Epithelial cell of esophagus (primary cell): ENCODE measurements around the gene APOBEC3B.
"Not testable (repeated sequence)": the region's sequence is repeated elsewhere in the genome, so short reads cannot be mapped to it uniquely, and the experiment has no call there.

Experiments used
- DNase-seq: peaks from one replicate; pipeline ENCODE4 v3.0.0; 2010; ENCODE audit warnings: low read depth
- H3K4me3 ChIP-seq: 2 replicates; pipeline ENCODE4 v1.5.1; 2011; ENCODE audit warnings: mild to moderate bottlenecking, low read length, control low read depth
- CTCF ChIP-seq: IDR thresholded peaks from 2 replicates; pipeline ENCODE4 v1.5.1; 2011; ENCODE audit warnings: low read depth, mild to moderate bottlenecking, low read length, control low read depth, inconsistent platforms; ENCODE audit not compliant: insufficient read depth; ENCODE audit errors: missing control alignments

Gene APOBEC3B

DNA sequence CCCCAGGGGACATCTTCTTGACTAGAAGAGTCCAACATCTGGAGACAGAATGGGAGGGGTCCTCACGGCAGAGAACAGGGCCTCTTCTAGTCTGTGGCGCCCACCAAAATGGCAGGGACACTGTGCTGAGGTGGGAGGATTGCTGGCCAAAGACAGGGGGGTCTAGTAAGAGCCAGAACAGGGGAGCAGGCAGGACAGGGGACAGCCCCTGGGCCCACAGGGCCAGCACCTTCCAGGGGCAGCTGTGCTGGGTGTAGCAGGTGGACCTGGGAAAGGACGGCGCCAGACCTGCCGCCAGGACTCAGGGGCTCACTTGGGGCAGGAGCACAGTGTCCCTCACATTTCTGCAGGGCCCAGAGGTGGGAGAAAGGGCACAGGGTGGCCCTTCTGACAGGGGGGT lies 25.6 kb upstream of the APOBEC3B start:
- TF ChIP-seq CTCF: no peak
- no peak for DNase-seq

DNA sequence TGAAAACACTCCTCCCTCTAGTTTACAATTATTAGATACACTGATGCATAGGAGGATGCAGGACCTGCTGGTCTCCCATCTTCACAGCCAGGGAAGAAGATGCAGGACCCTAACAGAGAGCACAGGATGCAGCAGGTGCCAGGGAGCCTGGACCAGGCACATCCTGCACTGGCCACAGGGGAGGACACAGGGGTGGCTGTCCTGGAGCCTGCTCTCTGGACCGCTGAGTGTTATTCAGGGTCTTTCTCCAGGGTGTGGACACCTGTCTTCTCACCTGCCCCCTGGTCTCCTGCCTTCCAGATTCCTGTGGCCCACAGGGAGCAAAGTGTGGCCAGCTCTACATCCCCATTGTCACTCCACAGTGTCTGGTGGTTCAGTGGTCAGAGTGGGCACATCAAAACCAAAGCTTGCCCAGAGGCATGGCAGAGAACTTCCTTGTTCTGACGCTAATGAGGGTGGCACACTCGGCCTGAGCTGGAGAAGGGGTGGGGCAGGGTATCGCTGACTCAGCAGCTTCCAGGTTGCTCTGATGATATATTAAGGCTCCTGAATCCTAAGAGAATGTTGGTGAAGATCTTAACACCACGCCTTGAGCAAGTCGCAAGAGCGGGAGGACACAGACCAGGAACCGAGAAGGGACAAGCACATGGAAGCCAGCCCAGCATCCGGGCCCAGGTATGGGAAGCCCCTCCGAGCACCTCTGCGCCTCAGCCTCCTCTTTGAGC lies 24.9 kb upstream of the APOBEC3B start, which contains the start of gene APOBEC3A:
Gene APOBEC3A (plus strand): TSS at position 564 of the 725 bp plus-strand sequence. CDS start 83 bp downstream, at position 647.
- no peak within 1 kb of the TSS for H3K4me3 ChIP-seq
- TF ChIP-seq CTCF: no peak
- peak; percentile 67 for DNase-seq

More for the DNA sequence above, 25.6 kb upstream of the APOBEC3B start:
- no peak overlapping the region for H3K4me3 ChIP-seq

GRCh38 chr22:38957808-38958650 lies 24.1 kb upstream of the APOBEC3B start:
- H3K4me3 ChIP-seq: no peak overlapping the region
- no peak for TF ChIP-seq CTCF
- DNase-seq: no peak

DNA sequence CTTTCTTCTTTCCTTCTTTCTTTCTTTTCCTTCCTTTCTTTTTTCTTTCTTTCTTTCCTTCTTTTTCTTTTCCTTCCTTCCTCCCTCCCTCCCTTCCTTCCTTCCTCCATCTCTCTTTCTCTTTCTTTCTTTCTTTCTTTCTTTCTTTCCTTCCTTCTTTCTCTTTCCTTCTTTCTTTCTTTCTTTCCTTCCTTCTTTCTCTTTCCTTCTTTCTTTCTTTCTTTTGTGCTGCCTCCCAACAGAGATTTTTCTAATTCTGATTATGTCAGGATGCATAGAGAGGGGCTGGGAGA lies 23.6 kb upstream of the APOBEC3B start:
- not testable (repeated sequence) for DNase-seq, H3K4me3 ChIP-seq

GRCh38 chr22:38959590-38959989 lies 22.6 kb upstream of the APOBEC3B start:
- DNase-seq: no peak
- TF ChIP-seq CTCF: no peak
- H3K4me3 ChIP-seq: no peak overlapping the region

DNA sequence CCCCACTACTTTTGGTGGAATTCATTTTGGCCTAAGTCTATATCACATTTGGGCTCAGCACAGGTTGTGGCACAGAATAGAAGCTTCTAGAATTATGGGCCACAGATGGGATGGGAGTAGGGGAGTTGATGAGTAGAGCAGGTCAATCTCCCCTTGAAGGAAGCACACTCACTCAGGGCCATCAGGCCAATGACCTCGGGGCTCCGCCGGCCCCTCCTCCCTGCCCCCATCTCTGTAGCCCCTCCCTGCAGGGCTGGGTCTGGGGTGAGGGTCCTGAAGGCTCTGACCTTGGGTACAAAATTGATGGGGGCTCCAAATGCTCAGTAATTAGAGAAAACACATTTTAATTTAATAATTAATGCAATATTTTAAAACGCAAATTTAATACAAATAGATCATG lies 21.5 kb upstream of the APOBEC3B start:
- DNase-seq, H3K4me3 ChIP-seq: not testable (repeated sequence)

DNA sequence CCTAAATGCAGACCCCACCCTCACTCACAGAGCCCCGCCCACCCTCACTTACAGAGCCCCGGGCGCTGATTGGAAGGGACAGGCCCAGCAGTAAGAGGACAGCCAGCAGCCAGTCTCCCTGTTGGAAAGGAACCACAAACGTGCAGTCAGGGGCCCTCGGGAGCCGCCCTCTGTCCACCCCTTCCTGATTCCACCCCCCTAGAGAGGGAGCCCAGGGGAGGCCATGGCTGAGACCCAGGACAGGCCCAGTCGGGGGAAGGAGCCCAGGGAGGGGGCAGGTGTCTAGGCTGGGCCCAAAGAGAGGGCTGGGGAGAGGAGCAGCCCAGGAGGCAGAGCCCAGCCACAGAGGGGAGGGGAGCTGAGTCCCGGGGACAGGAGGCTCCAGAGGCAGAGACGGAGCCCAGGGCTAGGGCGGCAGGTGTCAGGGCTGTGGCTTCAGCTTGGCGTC lies 18.8 kb upstream of the APOBEC3B start:
- not testable (repeated sequence) for H3K4me3 ChIP-seq, DNase-seq

DNA sequence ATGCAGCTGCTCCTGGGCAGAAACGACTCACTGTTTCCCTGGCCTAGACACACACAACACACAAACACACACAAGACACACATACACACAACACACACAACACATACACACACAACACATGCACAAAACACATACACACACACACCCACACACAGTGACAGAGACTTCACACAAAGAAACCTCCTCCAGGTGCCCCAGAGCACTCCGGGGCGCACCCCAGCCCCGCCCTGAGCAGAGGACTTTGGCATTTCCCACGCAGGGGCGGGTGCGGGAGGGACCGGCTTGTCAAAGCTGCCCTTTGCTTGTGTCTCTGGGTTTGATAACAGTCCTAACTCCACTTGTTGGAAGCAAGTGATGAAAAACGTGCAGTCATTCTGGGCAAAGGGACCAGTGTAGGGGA lies 18.3 kb upstream of the APOBEC3B start:
- DNase-seq: peak; percentile 60
- TF ChIP-seq CTCF: no peak
- H3K4me3 ChIP-seq: no peak overlapping the region
